AG09319 (cell line): ENCODE measurements around the gene PCNX2.

Experiments used
- DNase-seq: peaks from one replicate; pipeline ENCODE4 v3.0.0-alpha.2; 2010; ENCODE audit warnings: low read depth; ENCODE audit errors: extremely low read depth
- CTCF ChIP-seq: IDR thresholded peaks from 2 replicates; pipeline ENCODE4 v1.5.1; 2011; ENCODE audit warnings: low read depth, mild to moderate bottlenecking, inconsistent platforms, low read length, moderate library complexity

The PCNX2 gene

GRCh38 chr1:233295237-233295974 lies at the start of gene PCNX2:
TSS of gene PCNX2 (minus strand) at chr1:233295725. CDS start at chr1:233295478, 247 bp downstream.
- TF ChIP-seq CTCF, result no peak
- DNase-seq, result no peak

DNA sequence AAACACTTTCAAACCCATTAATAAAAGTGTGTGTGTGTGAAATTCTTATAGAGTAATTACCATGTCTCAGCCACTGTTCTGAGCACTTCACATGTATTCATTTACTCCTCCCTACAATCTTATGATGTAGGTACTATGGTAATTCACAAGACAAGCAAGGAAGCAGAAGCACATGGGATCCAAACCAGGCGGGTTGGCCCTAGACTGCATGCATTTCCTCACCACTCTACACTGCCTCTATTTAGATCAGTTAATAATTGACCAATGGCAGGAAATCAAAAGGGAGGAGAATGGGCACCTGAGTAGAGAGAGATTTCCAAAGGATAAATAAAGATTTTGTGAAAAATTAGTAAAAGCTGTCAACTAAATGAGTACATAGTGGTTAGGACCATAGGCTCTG lies 47.7 kb upstream of the PCNX2 start:
- TF ChIP-seq CTCF, result no peak
- DNase-seq, result no peak

- no peak for TF ChIP-seq CTCF
- DNase-seq, result no peak
Measured at GRCh38 chr1:233342086-233342485, 46.6 kb upstream of the PCNX2 start.

DNA sequence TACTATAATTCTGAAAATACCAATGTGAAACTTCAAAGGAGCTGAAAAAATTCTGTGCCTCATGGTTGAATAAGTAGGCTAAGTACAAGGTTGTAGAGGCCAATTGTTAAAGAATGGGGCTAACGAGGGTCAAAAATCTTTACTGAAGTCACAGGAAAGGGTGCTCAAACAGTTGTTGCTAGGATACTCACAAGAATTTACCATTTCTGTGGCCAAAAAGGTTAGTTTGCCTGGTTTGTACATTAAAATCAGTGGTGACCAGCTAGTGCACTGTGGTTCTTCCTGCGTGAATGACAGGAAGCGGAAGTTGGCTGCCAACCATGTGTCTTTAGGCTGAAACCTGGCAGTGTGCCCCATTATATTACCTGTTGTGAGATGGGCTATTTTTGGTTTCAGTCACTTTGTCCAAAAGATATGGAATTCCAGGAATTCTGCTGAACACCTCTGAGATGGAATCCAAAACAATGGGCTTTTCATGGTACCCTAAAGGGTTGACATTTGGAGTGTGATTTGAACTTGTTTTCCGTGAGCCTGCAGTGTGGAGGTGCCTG lies 45.5 kb upstream of the PCNX2 start:
- TF ChIP-seq CTCF, result no peak
- no peak for DNase-seq

- TF ChIP-seq CTCF, result no peak
- DNase-seq, result no peak
Measured at GRCh38 chr1:233340031-233340555, 44.6 kb upstream of the PCNX2 start.

- no peak for TF ChIP-seq CTCF
- no peak for DNase-seq
Measured at GRCh38 chr1:233338102-233338501, 42.6 kb upstream of the PCNX2 start.

- DNase-seq, result no peak
- no peak for TF ChIP-seq CTCF
Measured at GRCh38 chr1:233337505-233337904, 42.0 kb upstream of the PCNX2 start.
